Measurements from ENCODE around the gene KCNN2.

The KCNN2 gene

DNA sequence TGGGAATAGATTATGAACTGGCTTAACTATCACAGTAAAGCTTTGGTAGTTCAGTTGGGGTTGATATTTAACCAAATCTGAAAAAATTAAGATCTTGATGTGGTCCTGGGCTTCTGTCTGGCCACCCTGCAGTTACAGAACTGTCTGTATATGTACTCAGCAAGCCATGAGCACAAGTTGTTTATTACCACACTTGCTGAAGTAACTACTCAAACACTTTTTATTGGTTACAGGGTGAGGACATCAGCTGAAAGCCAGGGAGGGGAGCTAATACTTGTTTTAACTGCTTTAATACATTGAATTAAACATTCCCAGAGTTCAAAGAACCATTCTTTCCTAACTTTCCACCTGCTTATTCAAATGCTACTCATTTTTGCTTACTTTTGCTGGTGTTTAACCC is 29.4 kb upstream of the KCNN2 start:
- TF ChIP-seq, protein P1, sequence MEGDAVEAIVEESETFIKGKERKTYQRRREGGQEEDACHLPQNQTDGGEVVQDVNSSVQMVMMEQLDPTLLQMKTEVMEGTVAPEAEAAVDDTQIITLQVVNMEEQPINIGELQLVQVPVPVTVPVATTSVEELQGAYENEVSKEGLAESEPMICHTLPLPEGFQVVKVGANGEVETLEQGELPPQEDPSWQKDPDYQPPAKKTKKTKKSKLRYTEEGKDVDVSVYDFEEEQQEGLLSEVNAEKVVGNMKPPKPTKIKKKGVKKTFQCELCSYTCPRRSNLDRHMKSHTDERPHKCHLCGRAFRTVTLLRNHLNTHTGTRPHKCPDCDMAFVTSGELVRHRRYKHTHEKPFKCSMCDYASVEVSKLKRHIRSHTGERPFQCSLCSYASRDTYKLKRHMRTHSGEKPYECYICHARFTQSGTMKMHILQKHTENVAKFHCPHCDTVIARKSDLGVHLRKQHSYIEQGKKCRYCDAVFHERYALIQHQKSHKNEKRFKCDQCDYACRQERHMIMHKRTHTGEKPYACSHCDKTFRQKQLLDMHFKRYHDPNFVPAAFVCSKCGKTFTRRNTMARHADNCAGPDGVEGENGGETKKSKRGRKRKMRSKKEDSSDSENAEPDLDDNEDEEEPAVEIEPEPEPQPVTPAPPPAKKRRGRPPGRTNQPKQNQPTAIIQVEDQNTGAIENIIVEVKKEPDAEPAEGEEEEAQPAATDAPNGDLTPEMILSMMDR (IDR thresholded peaks at IDR 0.05; ENCODE audit: low read depth, low read length), result no peak
- Histone ChIP-seq H3K36me3 (no peaks in the 10 kb centered on the region), H3K9me3 (no peaks in the 10 kb centered on the region), H3K4me3 (ENCODE audit: low read depth, low read length) (no peak overlapping the region), H3K4me1 (no peaks in the 10 kb centered on the region), H3K27me3 (no peaks in the 10 kb centered on the region; the same call in 1 of the 2 replicates)
- DNase-seq, result no peak

DNA sequence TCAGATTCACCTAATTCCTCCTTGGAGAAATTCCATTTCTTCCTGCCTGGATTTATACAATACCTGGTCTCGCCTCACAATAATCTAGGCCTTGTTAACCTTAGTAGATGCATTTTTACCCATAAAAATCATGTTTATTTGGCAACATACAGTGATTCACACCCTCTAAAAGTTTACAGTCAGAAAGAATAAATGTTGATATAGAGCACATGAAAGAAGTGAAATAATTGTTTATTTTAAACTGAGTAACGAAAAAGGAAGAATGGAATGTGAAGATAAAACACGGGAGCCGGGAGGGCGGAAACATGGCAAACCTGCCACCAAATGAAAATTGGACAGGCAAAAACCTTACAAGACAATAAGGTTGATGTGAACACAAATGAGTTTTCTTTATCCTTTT is 28.9 kb upstream of the KCNN2 start:
- no peaks in the 10 kb centered on the region for H3K36me3 ChIP-seq
- DNase-seq, result no peak
- no peaks in the 10 kb centered on the region for H3K9me3 ChIP-seq
- TF ChIP-seq, protein P1 (IDR thresholded peaks at IDR 0.05; ENCODE audit: low read depth, low read length), result no peak
- H3K4me1 ChIP-seq, result no peaks in the 10 kb centered on the region
- no peak overlapping the region for H3K4me3 ChIP-seq (ENCODE audit: low read depth, low read length)
- no peaks in the 10 kb centered on the region; the same call in 1 of the 2 replicates for H3K27me3 ChIP-seq

DNA sequence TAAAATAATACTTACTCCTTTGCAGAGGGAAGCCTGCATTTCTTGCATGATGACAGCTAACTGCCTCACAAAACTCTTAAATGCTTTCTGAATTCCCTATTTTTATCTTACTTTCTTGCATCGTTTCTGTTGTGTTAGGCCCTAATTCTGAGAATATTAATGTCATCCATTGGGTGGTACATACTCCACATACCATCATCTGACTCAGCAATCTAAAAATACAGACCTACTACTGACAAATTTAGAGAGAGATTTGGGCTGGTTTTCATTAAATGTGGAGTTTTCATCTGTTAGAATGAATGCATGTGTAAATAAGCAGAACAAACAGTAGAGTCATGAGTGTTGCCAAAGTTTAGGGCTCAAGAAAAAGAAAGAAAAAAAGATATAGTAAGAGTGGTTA is 26.5 kb upstream of the KCNN2 start:
- no peaks in the 10 kb centered on the region; the same call in 1 of the 2 replicates for H3K27me3 ChIP-seq
- no peaks in the 10 kb centered on the region for H3K4me1 ChIP-seq
- H3K36me3 ChIP-seq, result no peaks in the 10 kb centered on the region
- no peaks in the 10 kb centered on the region for H3K9me3 ChIP-seq
- DNase-seq, result no peak
- no peak overlapping the region for H3K4me3 ChIP-seq (ENCODE audit: low read depth, low read length)
- TF ChIP-seq, protein P1 (IDR thresholded peaks at IDR 0.05; ENCODE audit: low read depth, low read length), result no peak

DNA sequence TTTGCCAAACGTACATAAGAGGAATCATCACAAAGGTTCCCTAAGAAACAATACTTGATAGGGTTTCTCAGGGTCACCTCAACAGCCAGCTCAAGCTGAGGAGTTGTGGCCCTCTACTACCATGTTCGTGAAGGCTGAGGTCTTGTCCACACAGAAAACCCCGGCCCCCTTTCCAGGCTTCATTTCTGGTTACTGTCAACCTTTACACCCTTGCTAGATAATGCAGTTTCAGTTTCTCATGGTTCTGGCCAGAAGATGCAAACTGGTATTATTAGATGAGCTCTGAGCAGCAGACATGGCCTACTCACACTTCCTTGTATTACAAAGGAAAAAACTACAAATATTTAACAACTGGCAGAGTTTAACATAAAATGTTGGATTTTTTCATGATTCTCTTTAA is 22.8 kb upstream of the KCNN2 start:
- Histone ChIP-seq H3K9me3 (no peaks in the 10 kb centered on the region), H3K4me1 (no peaks in the 10 kb centered on the region), H3K4me3 (ENCODE audit: low read depth, low read length) (no peak overlapping the region), H3K27me3 (no peaks in the 10 kb centered on the region; the same call in 1 of the 2 replicates), H3K36me3 (no peaks in the 10 kb centered on the region)
- DNase-seq, result no peak
- TF ChIP-seq, protein P1 (IDR thresholded peaks at IDR 0.05; ENCODE audit: low read depth, low read length), result no peak

DNA sequence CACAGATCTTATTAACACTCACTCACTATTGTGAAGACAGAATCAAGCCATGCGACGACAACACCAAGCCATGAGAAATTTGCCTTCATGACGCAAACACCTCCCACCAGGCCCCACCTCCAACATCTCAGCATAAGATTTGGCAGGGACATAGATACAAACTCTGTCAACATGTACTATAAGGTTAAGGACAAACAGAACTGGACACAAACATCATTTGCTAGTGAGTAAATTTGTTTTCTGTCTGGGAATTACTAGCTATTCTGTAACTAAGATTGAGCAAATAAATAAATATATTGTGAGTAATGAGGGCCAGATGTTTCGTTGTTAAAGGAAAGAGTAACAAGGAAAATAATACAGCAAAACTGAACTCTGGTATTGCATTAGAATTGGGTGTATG is 15.7 kb upstream of the KCNN2 start:
- H3K9me3 ChIP-seq, result no peaks in the 10 kb centered on the region
- no peak for DNase-seq
- H3K4me3 ChIP-seq (ENCODE audit: low read depth, low read length), result no peak overlapping the region
- H3K27me3 ChIP-seq, result no peaks in the 10 kb centered on the region; the same call in 1 of the 2 replicates
- H3K36me3 ChIP-seq, result no peaks in the 10 kb centered on the region
- H3K4me1 ChIP-seq, result no peaks in the 10 kb centered on the region
- TF ChIP-seq, protein P1 (IDR thresholded peaks at IDR 0.05; ENCODE audit: low read depth, low read length), result no peak

DNA sequence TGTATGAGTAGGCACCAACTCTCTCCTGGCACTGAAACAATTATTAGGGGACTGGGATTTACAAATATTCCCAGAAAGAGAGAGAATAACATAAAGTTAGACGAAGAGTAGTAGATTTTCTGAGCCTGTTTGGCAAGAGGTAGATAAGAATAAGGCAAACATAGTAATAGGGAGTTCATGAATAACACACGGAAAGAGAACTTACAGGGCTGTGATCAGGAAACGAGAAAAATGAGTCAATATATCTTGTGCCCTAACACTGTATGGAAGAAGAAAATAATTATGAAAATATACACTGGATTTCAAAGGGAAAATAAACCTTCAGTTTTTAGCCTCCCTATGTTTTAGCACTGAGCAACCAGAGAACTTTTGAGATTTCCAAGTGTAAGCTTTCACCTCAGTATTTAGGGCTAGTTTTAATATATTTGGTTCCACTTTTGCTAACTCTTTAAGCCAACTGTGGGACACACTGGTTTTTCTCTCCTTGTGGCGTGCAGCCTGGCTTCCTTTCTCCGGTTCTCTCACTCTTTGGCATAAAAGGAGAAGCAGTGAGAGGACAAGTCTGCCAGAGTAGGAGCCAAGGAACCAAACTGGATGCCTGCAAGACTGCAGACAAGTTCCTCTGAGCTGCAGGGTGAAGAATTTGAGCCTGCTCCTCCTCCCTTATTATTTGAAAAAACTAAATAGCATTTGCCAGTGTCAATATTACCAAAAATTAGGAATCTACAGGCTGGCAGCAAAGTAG is 6.6 kb upstream of the KCNN2 start:
- Histone ChIP-seq H3K4me1 (no peaks in the 10 kb centered on the region), H3K9me3 (no peaks in the 10 kb centered on the region), H3K4me3 (ENCODE audit: low read depth, low read length) (no peak overlapping the region), H3K27me3 (peaks cover 21% of the 10 kb centered on the region), H3K36me3 (no peaks in the 10 kb centered on the region)
- TF ChIP-seq, protein P1 (IDR thresholded peaks at IDR 0.05; ENCODE audit: low read depth, low read length), result no peak
- DNase-seq, result no peak
